Ramos (cell line): ENCODE measurements around the gene GRK3.
"Not testable (repeated sequence)": the region's sequence is repeated elsewhere in the genome, so short reads cannot be mapped to it uniquely, and the experiment has no call there.

Experiments used
- in situ Hi-C: fragments of 300-500 bp; cut with MboI; formaldehyde crosslinking; loops from one replicate; pipeline ENCODE4 v1.14.3; 2022; ENCODE audit warnings: low sequenced_read_pairs; ENCODE audit not compliant: unreplicated experiment

GRK3 gene

GRCh38 chr22:25570486-25570885 lies 6.0 kb downstream of the GRK3 start:
- in situ Hi-C loops, result no loop called here

GRCh38 chr22:25571969-25572707 lies 7.7 kb downstream of the GRK3 start:
- in situ Hi-C loops, result not testable (repeated sequence)

DNA sequence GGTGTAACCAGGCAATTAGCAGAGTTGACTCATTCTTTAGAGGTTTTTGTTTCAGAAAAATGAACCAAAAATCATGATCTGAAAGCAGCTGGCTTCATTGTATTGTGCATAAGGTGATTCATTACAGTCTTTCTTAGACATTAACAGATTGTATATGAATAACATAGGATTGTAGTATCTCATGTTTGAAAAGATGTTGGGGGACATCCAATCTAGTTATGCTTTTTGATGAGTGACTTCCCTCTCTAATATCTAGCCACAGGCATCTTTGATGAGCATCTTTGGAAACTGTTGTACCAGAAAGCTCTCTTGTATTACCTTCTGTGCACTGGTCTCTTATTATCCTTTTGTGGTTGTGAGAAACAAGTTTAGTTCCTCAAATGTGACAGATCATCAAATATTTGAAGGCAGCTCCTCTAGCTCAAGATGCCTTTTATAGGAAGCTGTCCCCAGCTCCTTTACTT lies 8.3 kb downstream of the GRK3 start:
- in situ Hi-C loops, result no loop called here

- in situ Hi-C loops, result no loop called here
These were observed 9.4 kb downstream of the GRK3 start for GRCh38 chr22:25573841-25574240.

DNA sequence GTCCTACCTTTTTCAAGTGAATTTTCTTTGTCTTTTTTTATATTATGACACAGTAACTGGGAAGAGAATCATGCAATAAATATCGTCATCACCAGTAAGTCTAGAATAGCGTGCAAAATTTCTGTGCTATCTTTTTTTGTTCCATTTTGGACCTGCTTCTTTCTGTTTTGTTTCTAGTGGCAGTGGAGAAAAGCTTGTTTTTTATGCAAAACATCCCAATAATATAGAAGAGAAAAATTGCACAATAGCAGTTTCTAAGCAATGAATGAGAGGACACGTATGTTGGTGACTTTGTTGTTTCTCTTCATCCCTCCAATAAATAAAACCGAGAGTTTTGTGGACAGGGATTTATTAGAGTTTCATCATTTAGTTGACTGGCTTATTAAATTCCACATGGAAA lies 10.3 kb downstream of the GRK3 start:
- in situ Hi-C loops, result no loop called here

GRCh38 chr22:25575674-25576392 lies 11.4 kb downstream of the GRK3 start:
- in situ Hi-C loops, result not testable (repeated sequence)

- in situ Hi-C loops, result not testable (repeated sequence)
These were observed 17.0 kb downstream of the GRK3 start for GRCh38 chr22:25581452-25581851.

DNA sequence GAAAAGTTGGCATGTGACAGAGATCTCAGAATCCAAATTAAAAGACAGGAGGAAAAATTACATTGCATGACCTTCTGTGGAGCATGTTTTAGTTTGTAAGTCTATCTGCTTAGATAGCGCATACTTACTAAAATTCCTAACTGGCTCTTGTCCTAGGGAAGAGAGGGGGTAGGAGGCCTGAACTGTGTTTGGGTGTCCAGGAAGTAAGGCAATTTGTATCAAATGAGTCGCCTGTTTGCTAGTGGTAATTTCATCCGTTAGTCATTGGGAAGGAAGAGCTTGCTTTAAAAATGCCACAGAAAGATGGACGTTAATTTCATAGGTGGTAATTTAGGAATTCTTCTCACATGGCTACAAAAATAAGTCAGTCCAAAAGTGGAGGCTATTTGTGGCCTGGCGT lies 18.5 kb downstream of the GRK3 start:
- in situ Hi-C loops, result no loop called here

DNA sequence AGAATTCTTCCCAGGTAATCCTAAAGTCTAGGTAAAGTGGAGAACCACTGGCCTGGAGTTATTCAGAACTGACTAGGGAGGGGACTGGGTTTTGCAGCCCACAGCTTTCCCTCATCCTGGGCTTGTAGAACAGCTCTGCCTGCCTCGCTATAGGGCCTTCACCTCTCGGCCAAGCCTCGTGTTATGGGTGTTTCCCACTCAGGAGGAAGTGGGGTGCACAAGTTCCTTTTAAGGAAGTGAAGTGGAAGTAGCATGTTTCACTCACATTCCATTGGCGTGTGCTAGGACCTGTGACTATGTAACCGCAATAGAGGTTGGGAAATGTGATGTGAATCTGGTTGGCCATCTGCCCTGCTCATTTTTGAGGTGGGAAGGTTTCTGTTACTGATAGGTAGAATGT lies 20.5 kb downstream of the GRK3 start:
- in situ Hi-C loops, result not testable (repeated sequence)

- in situ Hi-C loops, result not testable (repeated sequence)
These were observed 25.2 kb downstream of the GRK3 start for GRCh38 chr22:25589664-25590063.

GRCh38 chr22:25593323-25593722 lies 28.8 kb downstream of the GRK3 start:
- in situ Hi-C loops, result not testable (repeated sequence)

DNA sequence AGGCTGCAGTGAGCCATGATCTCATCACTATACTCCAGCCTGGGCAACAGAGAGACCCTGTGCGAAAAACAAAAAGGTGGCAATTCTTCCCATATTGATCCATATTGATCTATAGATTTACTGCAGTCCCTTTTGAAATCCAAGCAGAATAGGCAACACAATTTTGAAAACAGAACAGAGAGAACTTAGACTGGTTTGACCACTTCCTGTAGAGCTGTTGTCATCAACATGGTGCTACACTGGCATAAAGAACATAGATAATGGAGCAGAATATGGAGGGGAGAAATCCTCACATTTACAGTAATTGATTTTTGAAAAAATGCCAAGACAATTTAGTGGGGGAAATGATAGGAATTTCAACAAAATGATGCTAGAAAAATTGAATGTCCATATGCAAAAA lies 34.1 kb downstream of the GRK3 start:
- in situ Hi-C loops, result no loop called here

DNA sequence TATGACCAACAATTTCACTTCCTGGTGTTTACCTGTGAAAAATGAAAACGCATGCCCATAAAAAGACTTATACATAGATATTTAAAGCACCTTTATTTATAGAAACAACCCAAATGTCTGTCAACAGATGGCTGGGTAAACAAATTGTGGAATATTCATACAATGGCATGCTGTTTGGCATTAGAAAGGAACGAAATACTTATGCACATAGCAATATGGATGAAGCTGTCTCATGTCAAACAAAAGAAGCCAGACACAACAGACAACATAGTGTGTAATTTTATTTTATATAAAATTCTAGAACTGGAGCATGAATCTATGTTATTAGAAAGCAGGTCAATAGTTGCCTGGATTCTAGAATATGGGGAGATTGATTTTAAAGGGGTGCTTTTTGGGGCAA lies 38.0 kb downstream of the GRK3 start:
- in situ Hi-C loops, result no loop called here

GRCh38 chr22:25602916-25603315 lies 38.4 kb downstream of the GRK3 start:
- in situ Hi-C loops, result no loop called here

DNA sequence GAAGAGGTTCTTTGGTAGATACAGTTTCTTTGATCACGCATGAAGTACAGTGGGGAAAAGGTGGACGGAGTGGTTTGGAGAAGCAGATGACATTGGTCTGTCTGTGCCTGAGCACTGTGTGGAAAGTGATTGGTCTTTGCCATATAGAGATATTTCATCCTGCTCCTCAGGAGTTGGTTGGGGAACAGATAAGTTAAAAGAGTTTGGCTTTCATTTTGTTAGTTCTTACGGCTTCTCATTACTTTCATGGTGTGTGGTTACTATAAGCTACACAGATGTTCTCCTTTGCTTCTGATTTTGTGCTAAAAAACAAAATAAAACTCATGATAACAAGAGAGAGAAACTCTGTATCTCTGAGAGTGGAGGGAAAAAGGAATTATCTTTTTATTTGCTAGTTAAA lies 40.7 kb downstream of the GRK3 start:
- in situ Hi-C loops, result not testable (repeated sequence)

GRCh38 chr22:25605565-25605964 lies 41.1 kb downstream of the GRK3 start:
- in situ Hi-C loops, result not testable (repeated sequence)

GRCh38 chr22:25611284-25611683 lies 46.8 kb downstream of the GRK3 start:
- in situ Hi-C loops, result not testable (repeated sequence)

- in situ Hi-C loops, result not testable (repeated sequence)
These were observed 48.7 kb downstream of the GRK3 start for GRCh38 chr22:25613131-25613530.

GRCh38 chr22:25613558-25613957 lies 49.1 kb downstream of the GRK3 start:
- in situ Hi-C loops, result not testable (repeated sequence)

DNA sequence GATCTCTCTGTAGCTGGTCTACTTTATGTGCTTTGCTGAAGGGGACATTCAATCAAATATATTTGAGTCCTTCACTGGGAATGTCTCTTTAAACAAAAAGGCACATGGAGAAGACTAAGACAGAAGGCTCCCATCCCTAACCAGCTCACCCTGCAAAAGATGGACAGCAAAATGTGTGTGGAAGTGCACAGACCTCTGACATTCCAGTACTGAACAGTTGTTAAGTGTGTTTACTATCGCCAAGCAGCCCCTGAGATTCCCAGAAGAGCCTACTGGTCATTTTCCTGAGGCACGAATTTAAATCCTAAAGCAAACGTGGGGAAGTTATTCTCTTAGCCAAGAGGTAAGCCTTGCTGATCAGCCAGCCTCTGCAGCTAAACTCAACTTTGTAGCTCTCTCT lies 50.3 kb downstream of the GRK3 start:
- in situ Hi-C loops, result not testable (repeated sequence)

- in situ Hi-C loops, result no loop called here
These were observed 57.5 kb downstream of the GRK3 start for GRCh38 chr22:25621986-25622385.

- in situ Hi-C loops, result no loop called here
These were observed 58.8 kb downstream of the GRK3 start for GRCh38 chr22:25623310-25623734.
